Muscle layer of colon (tissue), 2 donors: Measurements from ENCODE around the gene ZNF692.
A peak's percentile ranks its signal among the peaks of the same experiment; 100 is the strongest.
"Not testable (repeated sequence)": the region's sequence is repeated elsewhere in the genome, so short reads cannot be mapped to it uniquely, and the experiment has no call there.

ENCODE experiments used
- H3K27ac ChIP-seq: one replicate; pipeline ENCODE4 v1.7.0; 2013; ENCODE audit warnings: low read depth, mild to moderate bottlenecking, low read length, moderate library complexity
- H3K27me3 ChIP-seq, 2 donors: one replicate each; pipeline ENCODE4 v1.7.0; 2013; ENCODE audit warnings: low read length in 2 of 2, mild to moderate bottlenecking in 2 of 2; ENCODE audit not compliant: insufficient read depth in 2 of 2, control insufficient read depth in 1 of 2
- H3K36me3 ChIP-seq: one replicate; pipeline ENCODE4 v1.7.0; 2013; ENCODE audit warnings: mild to moderate bottlenecking, low read length; ENCODE audit not compliant: insufficient read depth
- H3K4me1 ChIP-seq: one replicate; pipeline ENCODE4 v1.7.0; 2013; ENCODE audit warnings: mild to moderate bottlenecking, low read length; ENCODE audit not compliant: insufficient read depth
- H3K4me3 ChIP-seq, 2 donors: one replicate each; pipeline ENCODE4 v1.7.0; 2013; ENCODE audit warnings: low read length in 2 of 2, low read depth in 1 of 2, mild to moderate bottlenecking in 1 of 2, moderate library complexity in 1 of 2
- H3K9ac ChIP-seq: one replicate; pipeline ENCODE4 v1.7.0; 2013; ENCODE audit warnings: low read length
- H3K9me3 ChIP-seq: one replicate; pipeline ENCODE4 v1.7.0; 2013; ENCODE audit warnings: mild to moderate bottlenecking, low read length
- donor health status: abdominal sarcoma.
- donor health status: Adenocarcinoma of cecum.

The ZNF692 gene

DNA sequence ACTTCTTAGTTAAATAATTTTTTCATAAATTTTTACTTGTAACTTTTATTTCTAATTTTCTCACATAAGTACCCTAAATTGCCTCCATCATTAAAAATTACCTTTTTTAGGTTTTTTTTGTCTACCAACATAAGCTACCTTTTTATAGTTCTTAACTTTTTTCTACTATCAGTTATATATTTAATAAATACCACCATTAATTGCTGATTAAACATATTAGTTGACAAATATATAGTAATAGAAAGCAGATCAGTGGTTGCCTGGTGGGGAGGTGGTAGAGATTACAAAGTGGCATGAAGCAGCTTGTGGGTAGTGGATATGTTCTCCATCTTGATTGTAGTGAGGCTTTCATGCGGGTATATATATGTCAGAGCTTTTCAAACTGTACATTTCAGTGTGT is 27.0 kb downstream of the ZNF692 start:
- Histone ChIP-seq H3K4me1 (peaks cover 6% of the 10 kb centered on the region), H3K36me3 (no peaks in the 10 kb centered on the region), H3K9me3 (no peaks in the 10 kb centered on the region), H3K27ac (no peak overlapping the region), H3K27me3 (no peaks in the 10 kb centered on the region), H3K4me3 (no peak overlapping the region), H3K9ac (no peak overlapping the region)

- not testable (repeated sequence) for H3K27me3 ChIP-seq, H3K4me3 ChIP-seq, H3K36me3 ChIP-seq, H3K9ac ChIP-seq, H3K9me3 ChIP-seq, H3K27ac ChIP-seq
- peaks cover 11% of the 10 kb centered on the region for H3K4me1 ChIP-seq
Measured at GRCh38 chr1:248830718-248831017, 28.2 kb downstream of the ZNF692 start.

DNA sequence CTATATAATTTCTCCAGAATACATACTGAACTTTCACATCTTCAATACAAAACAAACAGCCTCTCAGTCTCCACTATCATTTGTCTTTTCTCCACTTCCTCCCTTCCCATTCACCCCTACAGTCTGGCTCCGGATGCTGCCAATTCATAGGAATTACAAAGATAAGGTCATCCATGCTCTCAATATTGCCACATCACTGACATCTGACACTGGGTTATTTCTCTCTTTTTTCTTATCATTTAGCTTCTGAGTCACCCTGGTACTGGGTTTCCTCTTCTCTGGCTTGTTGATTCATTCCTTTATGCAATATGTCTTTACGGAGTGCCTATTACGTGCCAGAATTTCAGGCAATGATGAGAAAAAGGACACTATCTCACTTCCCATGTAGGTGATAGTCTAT is 30.0 kb downstream of the ZNF692 start:
- Histone ChIP-seq H3K36me3 (peaks cover 2% of the 10 kb centered on the region), H3K9ac (no peak overlapping the region), H3K4me3 (no peak overlapping the region), H3K4me1 (peaks cover 25% of the 10 kb centered on the region), H3K27me3 (no peaks in the 10 kb centered on the region), H3K9me3 (no peaks in the 10 kb centered on the region), H3K27ac (no peak overlapping the region)

GRCh38 chr1:248825909-248826760 is 32.8 kb downstream of the ZNF692 start, which contains the start of gene SH3BP5L:
TSS of gene SH3BP5L (minus strand) at chr1:248825915. CDS start at chr1:248824935, 980 bp downstream.
- H3K4me1 ChIP-seq = peaks cover 51% of the 10 kb centered on the region
- H3K9ac ChIP-seq = peak within 1 kb of the TSS; percentile 89
- H3K9me3 ChIP-seq = no peaks in the 10 kb centered on the region
- H3K27ac ChIP-seq = peak within 1 kb of the TSS; percentile 87
- no peaks in the 10 kb centered on the region for H3K27me3 ChIP-seq
- peak within 1 kb of the TSS; percentile 92 to 97 for H3K4me3 ChIP-seq
- H3K36me3 ChIP-seq = peaks cover 12% of the 10 kb centered on the region

- H3K36me3 ChIP-seq = peaks cover 17% of the 10 kb centered on the region
- peak overlapping the region; percentile 92 to 97 for H3K4me3 ChIP-seq
- H3K9ac ChIP-seq = peak overlapping the region; percentile 82
- no peaks in the 10 kb centered on the region for H3K27me3 ChIP-seq
- H3K9me3 ChIP-seq = no peaks in the 10 kb centered on the region
- H3K4me1 ChIP-seq = peaks cover 51% of the 10 kb centered on the region
- H3K27ac ChIP-seq = peak overlapping the region; percentile 87
Measured at GRCh38 chr1:248825573-248825908, 33.3 kb downstream of the ZNF692 start.

DNA sequence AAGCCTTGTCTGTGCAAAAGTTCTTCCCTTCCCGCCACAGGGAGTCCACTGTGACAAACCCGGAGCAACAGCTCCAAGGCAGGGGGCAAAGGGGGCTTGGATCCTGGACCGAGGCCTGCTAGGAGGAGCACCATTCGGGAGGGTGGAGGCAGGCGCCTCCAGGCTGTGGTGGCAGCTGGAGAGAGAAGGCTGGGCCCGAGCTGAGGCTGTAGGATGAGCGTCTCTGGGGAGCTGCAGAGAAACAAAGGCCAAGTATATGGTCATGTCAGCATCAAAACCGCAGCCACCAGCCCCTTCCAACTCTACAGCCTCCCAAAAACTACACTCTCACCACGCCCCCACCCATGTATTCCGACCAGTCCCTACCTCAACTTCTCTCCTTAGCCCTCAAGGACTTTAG is 33.7 kb downstream of the ZNF692 start:
- peak overlapping the region; percentile 82 for H3K9ac ChIP-seq
- H3K4me3 ChIP-seq = peak overlapping the region; percentile 92 to 97
- H3K36me3 ChIP-seq = peaks cover 21% of the 10 kb centered on the region
- peaks cover 51% of the 10 kb centered on the region for H3K4me1 ChIP-seq
- H3K27ac ChIP-seq = peak overlapping the region; percentile 87
- H3K9me3 ChIP-seq = no peaks in the 10 kb centered on the region
- H3K27me3 ChIP-seq = no peaks in the 10 kb centered on the region

- H3K9me3 ChIP-seq = no peaks in the 10 kb centered on the region
- H3K27me3 ChIP-seq = no peaks in the 10 kb centered on the region
- H3K9ac ChIP-seq = peak overlapping the region; percentile 82
- H3K36me3 ChIP-seq = peaks cover 23% of the 10 kb centered on the region
- H3K27ac ChIP-seq = no peak overlapping the region
- H3K4me1 ChIP-seq = peaks cover 51% of the 10 kb centered on the region
- peak overlapping the region; percentile 92 to 97 for H3K4me3 ChIP-seq
Measured at GRCh38 chr1:248824701-248825100, 34.2 kb downstream of the ZNF692 start.

DNA sequence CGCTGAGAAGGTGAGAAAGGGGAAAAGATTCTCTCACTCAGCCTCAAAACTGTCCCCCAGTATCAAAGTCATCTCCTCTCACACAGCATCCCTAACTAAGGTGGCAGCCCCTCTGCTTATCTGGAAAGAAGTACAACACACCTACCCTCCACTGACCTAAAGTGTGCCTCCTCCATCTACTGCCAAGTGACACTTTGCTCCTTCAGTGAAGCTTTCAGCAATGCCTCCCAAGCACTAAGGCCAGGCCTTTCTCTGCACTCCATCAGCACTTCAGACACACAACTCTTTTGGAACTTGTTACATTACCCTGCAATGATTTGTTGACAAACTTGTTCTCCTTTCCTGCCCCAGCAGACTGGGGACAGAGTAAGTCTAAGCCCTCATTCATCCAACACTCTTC is 34.6 kb downstream of the ZNF692 start:
- no peak overlapping the region for H3K27ac ChIP-seq
- H3K9me3 ChIP-seq = no peaks in the 10 kb centered on the region
- H3K36me3 ChIP-seq = peaks cover 23% of the 10 kb centered on the region
- H3K4me3 ChIP-seq = peak overlapping the region; percentile 92 to 97
- H3K4me1 ChIP-seq = peaks cover 51% of the 10 kb centered on the region
- H3K27me3 ChIP-seq = no peaks in the 10 kb centered on the region
- no peak overlapping the region for H3K9ac ChIP-seq

DNA sequence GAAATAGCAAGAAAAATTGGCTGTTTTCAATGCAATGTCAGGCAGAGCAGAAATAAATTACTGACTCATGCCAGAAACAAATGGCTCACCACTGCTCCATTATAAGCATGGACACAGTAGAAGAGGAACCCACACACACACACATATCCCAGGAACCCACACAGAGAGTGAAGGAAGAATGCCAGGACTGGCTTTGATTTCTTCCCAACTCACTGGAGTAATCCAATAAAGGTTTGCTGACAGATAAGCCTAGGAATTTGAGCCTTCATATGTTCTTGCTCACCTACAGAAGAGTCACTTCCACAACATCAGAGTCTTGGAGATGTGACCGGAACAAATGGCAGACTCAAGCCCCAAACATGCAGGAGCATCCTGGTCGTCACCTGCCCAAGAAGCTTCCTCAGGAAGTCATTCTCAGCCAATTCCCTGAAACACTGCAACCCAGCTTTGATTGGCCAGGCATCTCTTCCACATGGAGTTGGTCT is 35.3 kb downstream of the ZNF692 start:
- H3K36me3 ChIP-seq = peaks cover 23% of the 10 kb centered on the region
- H3K4me3 ChIP-seq = peak overlapping the region in 1 of 2 donors; percentile 97
- H3K4me1 ChIP-seq = peaks cover 58% of the 10 kb centered on the region

GRCh38 chr1:248822148-248823032 is 36.5 kb downstream of the ZNF692 start:
- no peak overlapping the region for H3K9ac ChIP-seq
- peaks cover 59% of the 10 kb centered on the region for H3K4me1 ChIP-seq
- no peaks in the 10 kb centered on the region for H3K27me3 ChIP-seq
- no peak overlapping the region for H3K27ac ChIP-seq
- peaks cover 23% of the 10 kb centered on the region for H3K36me3 ChIP-seq
- H3K9me3 ChIP-seq = no peaks in the 10 kb centered on the region
- H3K4me3 ChIP-seq = no peak overlapping the region

More for the DNA sequence above, 35.3 kb downstream of the ZNF692 start:
- Histone ChIP-seq H3K27me3 (no peaks in the 10 kb centered on the region), H3K27ac (no peak overlapping the region), H3K9ac (no peak overlapping the region), H3K9me3 (no peaks in the 10 kb centered on the region)

GRCh38 chr1:248821641-248822040 is 37.2 kb downstream of the ZNF692 start:
- no peak overlapping the region for H3K9ac ChIP-seq
- no peak overlapping the region for H3K4me3 ChIP-seq
- peaks cover 30% of the 10 kb centered on the region for H3K36me3 ChIP-seq
- H3K27ac ChIP-seq = no peak overlapping the region
- no peaks in the 10 kb centered on the region for H3K27me3 ChIP-seq
- peaks cover 52% of the 10 kb centered on the region for H3K4me1 ChIP-seq
- H3K9me3 ChIP-seq = no peaks in the 10 kb centered on the region
